HL-60 (cell line): ENCODE data around the gene SASH3.

ENCODE experiments used
- DNase-seq, 2 experiments: peaks; one replicate each; pipeline ENCODE4 v3.0.0-alpha.2; 2010 to 2020; ENCODE audit warnings: low read depth in 1 of 2, low spot score in 1 of 2
- H3K27ac ChIP-seq: fragments of 250-450 bp; sonication (Bioruptor Pico); replicated peaks from 2 replicates; pipeline ENCODE4 v1.5.1; 2020; ENCODE audit warnings: mild to moderate bottlenecking, moderate library complexity
- H3K27me3 ChIP-seq: fragments of 250-450 bp; sonication (Bioruptor Pico); 2 replicates; pipeline ENCODE4 v1.5.1; 2021; ENCODE audit warnings: mild to moderate bottlenecking, moderate library complexity; ENCODE audit not compliant: insufficient read depth, poor library complexity, severe bottlenecking
- H3K4me3 ChIP-seq: replicated peaks from 2 replicates; pipeline ENCODE4 v1.5.1; 2011; ENCODE audit warnings: mild to moderate bottlenecking, control low read depth, low read length; ENCODE audit not compliant: insufficient read depth
- GABPA ChIP-seq: IDR thresholded peaks from 2 replicates; pipeline ENCODE4 v1.6.1; 2012; ENCODE audit warnings: low read depth
- POLR2AphosphoS5 ChIP-seq: IDR thresholded peaks from 2 replicates; pipeline ENCODE4 v1.6.1; 2012; ENCODE audit warnings: low read depth
- SPI1 ChIP-seq: IDR thresholded peaks from 2 replicates; pipeline ENCODE4 v1.6.1; 2012; ENCODE audit warnings: low read depth, mild to moderate bottlenecking, borderline replicate concordance
- long read RNA-seq: library from polyadenylated mRNA; unstranded; transcript quantifications from one replicate; pipeline ENCODE4 v2.0.0, GENCODE V29; 2020
- TF ChIP-seq, protein P1 (sequence below): IDR thresholded peaks from 2 replicates; pipeline ENCODE4 v1.6.1; 2012; ENCODE audit warnings: low read depth; ENCODE audit not compliant: insufficient replicate concordance
- TF ChIP-seq, protein P2 (sequence below): IDR thresholded peaks from one replicate; pipeline ENCODE4 v1.5.1; 2011; ENCODE audit warnings: low read length, control low read depth, inconsistent platforms; ENCODE audit not compliant: insufficient read depth

The SASH3 gene
- long read RNA-seq, transcript SASH3-201 (8 exons, 2,626 nt): major isoform, 98 of 113 reads
- long read RNA-seq, partial matches to known transcripts: 1 of 113 reads
- long read RNA-seq, other reads (novel, unspliced or antisense): 14 of 113 reads

DNA sequence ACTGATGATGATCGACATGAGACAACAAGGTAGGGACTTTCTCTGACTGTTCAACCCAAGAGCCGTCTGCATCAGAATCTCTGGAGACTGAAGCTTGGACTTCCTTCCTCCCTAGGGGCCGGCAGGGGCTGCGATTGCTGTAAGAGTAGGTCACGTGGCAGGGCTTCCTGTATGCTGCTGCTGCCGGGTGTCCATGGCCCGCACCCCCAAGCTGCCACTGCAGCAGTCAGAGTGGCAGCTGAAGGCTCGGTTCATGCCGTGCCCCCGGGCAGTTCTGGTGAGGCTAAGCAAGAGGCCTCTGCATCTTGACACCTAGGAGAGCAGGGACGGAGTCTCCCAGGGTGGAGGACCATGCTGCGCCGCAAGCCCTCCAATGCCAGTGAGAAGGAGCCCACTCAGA is at the start of gene SASH3:
SASH3 (plus strand) TSS at position 203 of the 400 bp plus-strand sequence; CDS start at position 352, 149 bp downstream.
- H3K4me3 ChIP-seq: peak within 1 kb of the TSS; percentile 62
- H3K27ac ChIP-seq: peak within 1 kb of the TSS; percentile 90
- TF ChIP-seq, protein P1, sequence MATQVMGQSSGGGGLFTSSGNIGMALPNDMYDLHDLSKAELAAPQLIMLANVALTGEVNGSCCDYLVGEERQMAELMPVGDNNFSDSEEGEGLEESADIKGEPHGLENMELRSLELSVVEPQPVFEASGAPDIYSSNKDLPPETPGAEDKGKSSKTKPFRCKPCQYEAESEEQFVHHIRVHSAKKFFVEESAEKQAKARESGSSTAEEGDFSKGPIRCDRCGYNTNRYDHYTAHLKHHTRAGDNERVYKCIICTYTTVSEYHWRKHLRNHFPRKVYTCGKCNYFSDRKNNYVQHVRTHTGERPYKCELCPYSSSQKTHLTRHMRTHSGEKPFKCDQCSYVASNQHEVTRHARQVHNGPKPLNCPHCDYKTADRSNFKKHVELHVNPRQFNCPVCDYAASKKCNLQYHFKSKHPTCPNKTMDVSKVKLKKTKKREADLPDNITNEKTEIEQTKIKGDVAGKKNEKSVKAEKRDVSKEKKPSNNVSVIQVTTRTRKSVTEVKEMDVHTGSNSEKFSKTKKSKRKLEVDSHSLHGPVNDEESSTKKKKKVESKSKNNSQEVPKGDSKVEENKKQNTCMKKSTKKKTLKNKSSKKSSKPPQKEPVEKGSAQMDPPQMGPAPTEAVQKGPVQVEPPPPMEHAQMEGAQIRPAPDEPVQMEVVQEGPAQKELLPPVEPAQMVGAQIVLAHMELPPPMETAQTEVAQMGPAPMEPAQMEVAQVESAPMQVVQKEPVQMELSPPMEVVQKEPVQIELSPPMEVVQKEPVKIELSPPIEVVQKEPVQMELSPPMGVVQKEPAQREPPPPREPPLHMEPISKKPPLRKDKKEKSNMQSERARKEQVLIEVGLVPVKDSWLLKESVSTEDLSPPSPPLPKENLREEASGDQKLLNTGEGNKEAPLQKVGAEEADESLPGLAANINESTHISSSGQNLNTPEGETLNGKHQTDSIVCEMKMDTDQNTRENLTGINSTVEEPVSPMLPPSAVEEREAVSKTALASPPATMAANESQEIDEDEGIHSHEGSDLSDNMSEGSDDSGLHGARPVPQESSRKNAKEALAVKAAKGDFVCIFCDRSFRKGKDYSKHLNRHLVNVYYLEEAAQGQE: no peak
- TF ChIP-seq POLR2AphosphoS5 (peak; percentile 39; the same call in 1 of the 2 replicates), SPI1 (peak; percentile 72; the same call in 1 of the 2 replicates), GABPA (no peak)
- TF ChIP-seq, protein P2, sequence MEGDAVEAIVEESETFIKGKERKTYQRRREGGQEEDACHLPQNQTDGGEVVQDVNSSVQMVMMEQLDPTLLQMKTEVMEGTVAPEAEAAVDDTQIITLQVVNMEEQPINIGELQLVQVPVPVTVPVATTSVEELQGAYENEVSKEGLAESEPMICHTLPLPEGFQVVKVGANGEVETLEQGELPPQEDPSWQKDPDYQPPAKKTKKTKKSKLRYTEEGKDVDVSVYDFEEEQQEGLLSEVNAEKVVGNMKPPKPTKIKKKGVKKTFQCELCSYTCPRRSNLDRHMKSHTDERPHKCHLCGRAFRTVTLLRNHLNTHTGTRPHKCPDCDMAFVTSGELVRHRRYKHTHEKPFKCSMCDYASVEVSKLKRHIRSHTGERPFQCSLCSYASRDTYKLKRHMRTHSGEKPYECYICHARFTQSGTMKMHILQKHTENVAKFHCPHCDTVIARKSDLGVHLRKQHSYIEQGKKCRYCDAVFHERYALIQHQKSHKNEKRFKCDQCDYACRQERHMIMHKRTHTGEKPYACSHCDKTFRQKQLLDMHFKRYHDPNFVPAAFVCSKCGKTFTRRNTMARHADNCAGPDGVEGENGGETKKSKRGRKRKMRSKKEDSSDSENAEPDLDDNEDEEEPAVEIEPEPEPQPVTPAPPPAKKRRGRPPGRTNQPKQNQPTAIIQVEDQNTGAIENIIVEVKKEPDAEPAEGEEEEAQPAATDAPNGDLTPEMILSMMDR: no peak
- DNase-seq: peak; percentile 69 to 88
- H3K27me3 ChIP-seq: no peaks in the 10 kb centered on the region

DNA sequence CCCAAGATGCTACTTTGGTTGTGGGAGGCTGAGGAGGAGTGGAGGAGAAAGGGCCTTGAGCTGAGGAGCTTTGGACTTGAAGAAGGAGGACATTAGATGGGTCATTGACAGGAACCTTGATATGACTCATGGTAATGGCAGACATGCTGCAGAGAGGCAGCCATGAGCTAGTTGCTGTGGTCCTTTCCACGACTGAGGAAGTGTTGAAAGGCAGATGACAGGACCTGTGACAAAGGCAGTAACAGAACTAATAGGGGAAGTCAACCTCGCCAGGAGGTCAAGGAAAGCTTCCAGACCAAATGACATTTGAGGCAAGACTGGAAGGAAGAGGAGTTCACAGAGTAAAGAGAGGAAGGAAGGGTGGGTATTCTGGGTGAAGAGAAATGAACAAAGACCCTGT is 48.5 kb upstream of the SASH3 start:
- H3K4me3 ChIP-seq: no peak overlapping the region
- no peak for TF ChIP-seq GABPA
- peak; percentile 80 for TF ChIP-seq SPI1
- DNase-seq: peak in 1 of 2 experiments; percentile 70
- H3K27me3 ChIP-seq: no peaks in the 10 kb centered on the region
- no peak overlapping the region for H3K27ac ChIP-seq

DNA sequence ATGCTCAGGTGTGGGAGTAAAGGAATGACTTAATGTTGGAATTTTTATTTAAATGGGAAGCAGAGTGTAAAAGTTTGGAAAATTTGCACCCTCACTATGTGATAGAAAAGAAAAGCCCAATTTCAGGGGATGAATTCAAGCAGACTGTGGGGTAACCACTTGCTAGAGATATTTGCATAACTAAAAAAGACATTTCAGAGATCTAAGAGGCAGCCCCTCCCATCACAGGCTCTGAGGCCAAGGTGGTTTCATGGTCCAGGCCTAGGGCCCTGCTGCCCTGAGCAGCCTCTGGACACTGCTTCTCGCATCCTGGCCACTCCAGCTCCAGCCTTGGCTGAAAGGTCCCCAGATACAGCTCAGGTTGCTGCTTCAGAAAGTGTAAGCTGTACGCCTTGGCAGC is 46.9 kb upstream of the SASH3 start:
- DNase-seq: no peak
- no peaks in the 10 kb centered on the region for H3K27me3 ChIP-seq
- H3K27ac ChIP-seq: no peak overlapping the region

DNA sequence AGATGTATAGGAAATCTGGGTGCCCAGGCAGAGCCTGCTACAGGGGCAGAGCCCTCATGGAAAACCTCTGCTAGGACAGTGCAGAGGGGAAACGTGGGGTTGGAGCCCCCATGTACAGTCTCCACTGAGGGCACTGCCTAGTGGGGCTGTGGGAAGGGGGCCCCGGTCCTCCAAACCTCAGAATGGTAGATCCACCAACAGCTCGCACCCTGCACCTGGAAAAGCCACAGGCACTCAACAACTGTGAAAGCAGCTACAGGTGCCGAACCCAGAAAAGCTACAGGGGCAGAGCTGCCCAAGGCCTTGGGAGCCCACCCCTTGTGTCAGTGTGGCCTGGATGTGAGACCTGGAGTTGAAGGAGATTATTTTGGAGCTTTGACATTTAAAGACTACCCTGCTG is 46.4 kb upstream of the SASH3 start:
- no peaks in the 10 kb centered on the region for H3K27me3 ChIP-seq
- TF ChIP-seq, protein P2: no peak
- TF ChIP-seq SPI1 (no peak), GABPA (no peak), POLR2AphosphoS5 (no peak)
- TF ChIP-seq, protein P1: no peak
- no peak overlapping the region for H3K27ac ChIP-seq
- no peak for DNase-seq
- H3K4me3 ChIP-seq: no peak overlapping the region

More for the DNA sequence above, 46.9 kb upstream of the SASH3 start:
- TF ChIP-seq, protein P1: no peak
- TF ChIP-seq SPI1: no peak
- TF ChIP-seq, protein P2: no peak
- TF ChIP-seq GABPA: no peak
- no peak for TF ChIP-seq POLR2AphosphoS5
- no peak overlapping the region for H3K4me3 ChIP-seq
